ENCODE data around the gene CALN1. TPM values are rescaled to one million over a fixed set of nuclear protein-coding genes. Genes with fewer than 3 reads are reported as not detected.

CALN1 gene
- total RNA-seq, 1 donor from 2014 or later: not detected

DNA sequence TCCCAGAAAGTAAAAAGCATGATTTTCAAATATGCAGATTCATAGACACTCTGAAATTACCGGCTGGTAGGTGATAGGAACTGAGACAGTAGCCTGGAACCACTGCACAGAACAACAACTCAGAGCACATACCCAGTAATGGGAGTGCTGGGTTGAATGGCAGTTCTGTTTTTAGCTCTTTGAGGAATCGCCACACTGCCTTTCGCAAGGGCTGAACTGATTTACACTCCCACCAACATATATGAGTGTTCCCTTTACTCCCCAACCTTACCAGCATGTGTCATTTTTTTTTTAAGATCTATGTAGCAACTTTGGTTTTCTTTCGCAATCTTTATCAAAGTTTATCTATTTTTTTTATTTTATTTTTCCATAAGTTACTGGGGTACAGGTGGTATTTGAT is 358.8 kb downstream of the CALN1 start:
- Mint-ChIP-seq H3K36me3 (ENCODE audit: low read depth) (no peaks in the 10 kb centered on the region), H3K4me3 (ENCODE audit: low read depth) (no peak overlapping the region), H3K4me1 (ENCODE audit: low read depth) (no peaks in the 10 kb centered on the region), H3K27ac (no peak overlapping the region), H3K9me3 (peaks cover 39% of the 10 kb centered on the region), H3K27me3 (ENCODE audit: low read depth) (no peaks in the 10 kb centered on the region)
- no peak for DNase-seq (ENCODE audit: low spot score)
- intact Hi-C loops (cut with micrococcal nuclease): no loop called here

DNA sequence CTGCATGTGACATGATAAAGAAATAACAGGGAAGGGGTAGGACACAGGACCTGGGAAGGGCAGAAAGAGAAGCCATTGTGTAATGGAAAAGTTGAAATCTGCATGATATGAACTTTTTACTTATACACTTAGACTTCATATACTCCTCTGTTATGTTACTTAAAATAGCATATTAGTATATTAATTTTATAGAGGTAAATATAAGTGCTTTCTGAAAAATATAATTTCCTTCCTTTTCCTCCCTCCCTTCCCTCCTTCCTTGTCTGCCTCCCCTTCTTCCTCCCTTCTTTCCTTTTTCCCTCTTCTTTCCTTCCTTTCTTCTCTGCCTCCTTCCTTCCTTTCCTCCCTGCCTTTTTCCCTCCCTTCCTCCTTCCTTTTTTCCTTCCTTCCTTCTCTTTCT is 363.7 kb downstream of the CALN1 start:
- Mint-ChIP-seq H3K4me3 (ENCODE audit: low read depth) (no peak overlapping the region), H3K27ac (no peak overlapping the region), H3K36me3 (ENCODE audit: low read depth) (no peaks in the 10 kb centered on the region), H3K27me3 (ENCODE audit: low read depth) (no peaks in the 10 kb centered on the region), H3K9me3 (peaks cover 39% of the 10 kb centered on the region), H3K4me1 (ENCODE audit: low read depth) (no peaks in the 10 kb centered on the region)
- intact Hi-C loops (cut with micrococcal nuclease): no loop called here
- no peak for DNase-seq (ENCODE audit: low spot score)

DNA sequence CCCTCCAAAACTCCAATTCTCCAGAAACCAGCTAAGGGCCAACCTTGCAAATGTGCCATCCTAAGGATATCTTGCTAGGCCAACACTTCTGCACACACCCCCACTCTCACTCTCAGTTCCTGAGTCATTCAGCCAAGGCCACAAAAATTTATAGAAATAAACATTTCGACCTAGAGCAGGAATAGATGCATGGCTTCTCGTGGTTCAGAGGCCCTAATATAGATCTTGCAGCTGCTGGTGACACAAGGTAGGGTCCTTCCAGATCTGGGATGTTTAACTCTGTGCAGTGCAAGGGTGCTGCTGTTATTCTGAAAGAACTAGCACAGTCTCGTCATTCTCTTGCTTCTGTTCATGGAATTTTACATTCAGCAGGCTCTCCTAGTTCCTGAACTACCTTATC is 369.3 kb downstream of the CALN1 start:
- Mint-ChIP-seq H3K36me3 (ENCODE audit: low read depth) (no peaks in the 10 kb centered on the region), H3K4me3 (ENCODE audit: low read depth) (no peak overlapping the region), H3K27me3 (ENCODE audit: low read depth) (no peaks in the 10 kb centered on the region), H3K9me3 (peaks cover 30% of the 10 kb centered on the region), H3K4me1 (ENCODE audit: low read depth) (no peaks in the 10 kb centered on the region), H3K27ac (no peak overlapping the region)
- intact Hi-C loops (cut with micrococcal nuclease): no loop called here
- no peak for DNase-seq (ENCODE audit: low spot score)

DNA sequence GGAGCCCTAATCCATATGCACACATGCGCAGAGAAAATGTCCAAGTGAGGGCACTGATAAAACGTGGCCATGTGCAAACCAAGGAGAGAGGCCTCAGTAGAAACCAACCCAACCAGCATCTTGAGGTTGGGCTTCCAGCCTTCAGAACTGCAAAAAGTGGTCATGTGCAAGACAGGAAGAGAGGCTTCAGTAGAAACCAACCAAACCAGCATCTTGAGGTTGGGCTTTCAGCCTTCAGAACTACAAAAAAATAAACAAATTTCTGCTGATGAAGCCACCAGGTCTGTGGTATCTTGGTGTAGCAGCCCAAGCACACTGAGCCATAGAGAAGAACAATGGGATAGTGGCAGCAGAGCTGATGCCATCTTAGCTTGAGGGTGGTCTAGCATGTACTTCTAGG is 371.5 kb downstream of the CALN1 start:
- Mint-ChIP-seq H3K36me3 (ENCODE audit: low read depth) (no peaks in the 10 kb centered on the region), H3K27ac (no peak overlapping the region), H3K4me3 (ENCODE audit: low read depth) (no peak overlapping the region), H3K4me1 (ENCODE audit: low read depth) (no peaks in the 10 kb centered on the region), H3K9me3 (peaks cover 35% of the 10 kb centered on the region), H3K27me3 (ENCODE audit: low read depth) (no peaks in the 10 kb centered on the region)
- intact Hi-C loops (cut with micrococcal nuclease): no loop called here
- no peak for DNase-seq (ENCODE audit: low spot score)

DNA sequence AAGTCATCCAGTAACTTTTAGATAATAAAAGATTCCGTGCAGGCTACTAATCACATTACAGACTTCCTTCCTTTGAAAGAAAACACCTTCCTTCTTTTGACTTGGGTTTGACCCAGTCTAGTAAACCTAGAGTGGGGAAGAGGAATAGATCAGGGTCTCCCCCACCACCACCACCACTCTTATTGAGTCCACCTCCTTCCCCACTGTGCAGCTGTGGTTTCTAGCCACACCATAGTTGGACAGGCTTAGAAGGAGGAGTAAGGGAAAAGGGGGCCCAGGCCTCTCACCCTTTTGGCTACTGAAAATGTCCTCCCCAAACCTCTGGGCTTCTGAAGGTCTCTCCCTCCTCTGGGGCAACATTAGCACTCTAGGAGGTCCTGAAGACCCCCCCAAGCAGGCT is 372.7 kb downstream of the CALN1 start:
- H3K9me3 Mint-ChIP-seq: peaks cover 30% of the 10 kb centered on the region
- no peak for DNase-seq (ENCODE audit: low spot score)
- no peak overlapping the region for H3K4me3 Mint-ChIP-seq (ENCODE audit: low read depth)
- no peaks in the 10 kb centered on the region for H3K27me3 Mint-ChIP-seq (ENCODE audit: low read depth)
- no peak overlapping the region for H3K27ac Mint-ChIP-seq
- H3K4me1 Mint-ChIP-seq (ENCODE audit: low read depth): no peaks in the 10 kb centered on the region
- no peaks in the 10 kb centered on the region for H3K36me3 Mint-ChIP-seq (ENCODE audit: low read depth)
- intact Hi-C loops (cut with micrococcal nuclease): no loop called here

DNA sequence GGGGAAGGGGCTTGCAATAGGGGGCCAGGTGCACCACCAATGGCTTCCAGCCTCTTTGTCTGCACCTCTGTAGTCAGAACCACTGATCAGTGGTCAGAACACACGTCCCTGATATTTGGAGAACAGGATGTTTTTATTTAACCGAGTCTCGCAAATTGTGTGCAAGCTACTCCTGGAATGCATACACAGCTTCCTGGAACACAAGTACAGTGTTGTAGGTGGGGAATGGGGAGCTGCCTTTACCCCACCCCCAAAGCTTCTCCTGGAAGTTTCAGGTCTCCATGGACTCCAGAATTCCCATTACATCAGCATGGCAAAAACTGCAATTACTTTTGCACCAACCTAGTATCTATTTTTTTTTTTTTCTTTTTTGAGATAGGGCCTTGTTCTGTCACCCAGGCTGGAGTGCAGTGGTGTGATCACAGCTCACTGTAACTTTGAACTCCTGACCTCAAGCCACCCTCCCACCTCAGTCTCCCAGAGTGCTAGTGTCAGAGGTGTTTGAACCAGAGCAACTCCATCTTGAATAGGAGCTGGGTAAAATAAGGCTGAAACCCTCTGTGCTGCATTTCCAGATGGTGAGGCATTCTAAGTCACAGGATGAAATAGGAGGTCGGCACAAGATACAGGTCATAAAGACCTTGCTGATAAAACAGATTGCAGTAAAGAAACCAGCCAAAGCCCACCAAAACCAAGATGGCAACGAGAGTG is 374.0 kb downstream of the CALN1 start:
- H3K9me3 Mint-ChIP-seq: peaks cover 26% of the 10 kb centered on the region
- no peaks in the 10 kb centered on the region for H3K27me3 Mint-ChIP-seq (ENCODE audit: low read depth)
- H3K36me3 Mint-ChIP-seq (ENCODE audit: low read depth): no peaks in the 10 kb centered on the region
- no peak overlapping the region for H3K4me3 Mint-ChIP-seq (ENCODE audit: low read depth)
- no peak for DNase-seq (ENCODE audit: low spot score)
- H3K27ac Mint-ChIP-seq: no peak overlapping the region
- no peaks in the 10 kb centered on the region for H3K4me1 Mint-ChIP-seq (ENCODE audit: low read depth)
- intact Hi-C loops (cut with micrococcal nuclease): no loop called here

DNA sequence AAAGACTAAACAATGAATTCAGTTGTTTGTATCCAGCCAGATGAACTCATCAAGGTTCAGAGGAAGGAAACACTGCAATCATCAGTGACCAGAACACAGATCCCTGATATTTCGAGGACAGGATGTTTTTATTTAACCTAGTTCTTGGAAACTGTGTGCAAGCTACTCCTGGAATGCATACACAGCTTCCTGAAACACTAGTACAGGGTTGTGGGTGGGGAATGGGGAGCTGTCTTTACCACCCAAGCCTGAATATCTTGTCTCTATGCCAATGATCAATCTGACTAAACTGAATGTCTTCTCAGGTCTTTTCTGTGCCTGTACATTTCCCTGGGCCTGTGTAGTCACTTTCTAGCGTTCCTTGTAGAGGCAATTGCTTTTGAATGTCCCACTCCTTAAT is 374.6 kb downstream of the CALN1 start:
- intact Hi-C loops (cut with micrococcal nuclease): no loop called here
- no peaks in the 10 kb centered on the region for H3K4me1 Mint-ChIP-seq (ENCODE audit: low read depth)
- no peak overlapping the region for H3K4me3 Mint-ChIP-seq (ENCODE audit: low read depth)
- DNase-seq (ENCODE audit: low spot score): no peak
- no peak overlapping the region for H3K27ac Mint-ChIP-seq
- no peaks in the 10 kb centered on the region for H3K36me3 Mint-ChIP-seq (ENCODE audit: low read depth)
- H3K27me3 Mint-ChIP-seq (ENCODE audit: low read depth): no peaks in the 10 kb centered on the region
- H3K9me3 Mint-ChIP-seq: peaks cover 29% of the 10 kb centered on the region

DNA sequence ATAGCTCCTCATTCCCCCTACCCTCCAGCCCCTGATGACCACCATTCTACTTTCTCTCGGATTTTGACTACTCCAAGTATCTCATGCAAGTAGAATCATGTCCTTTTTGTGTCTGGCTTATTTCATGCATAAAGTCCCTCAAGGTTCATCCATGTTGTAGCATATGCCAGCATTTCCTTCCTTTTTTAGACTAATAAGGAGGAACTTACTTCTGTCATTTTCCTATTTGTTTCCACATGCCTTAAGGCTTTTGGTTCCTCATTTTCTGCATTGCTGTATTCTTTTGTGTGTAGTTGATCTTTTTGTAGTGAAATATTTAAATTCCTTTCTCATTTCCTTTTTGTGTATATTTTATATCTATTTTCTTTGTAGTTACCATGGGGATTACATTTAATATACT is 376.9 kb downstream of the CALN1 start:
- Mint-ChIP-seq H3K27ac (no peak overlapping the region), H3K27me3 (ENCODE audit: low read depth) (no peaks in the 10 kb centered on the region), H3K4me1 (ENCODE audit: low read depth) (no peaks in the 10 kb centered on the region), H3K36me3 (ENCODE audit: low read depth) (no peaks in the 10 kb centered on the region), H3K4me3 (ENCODE audit: low read depth) (no peak overlapping the region), H3K9me3 (peaks cover 36% of the 10 kb centered on the region)
- intact Hi-C loops (cut with micrococcal nuclease): no loop called here
- DNase-seq (ENCODE audit: low spot score): no peak

DNA sequence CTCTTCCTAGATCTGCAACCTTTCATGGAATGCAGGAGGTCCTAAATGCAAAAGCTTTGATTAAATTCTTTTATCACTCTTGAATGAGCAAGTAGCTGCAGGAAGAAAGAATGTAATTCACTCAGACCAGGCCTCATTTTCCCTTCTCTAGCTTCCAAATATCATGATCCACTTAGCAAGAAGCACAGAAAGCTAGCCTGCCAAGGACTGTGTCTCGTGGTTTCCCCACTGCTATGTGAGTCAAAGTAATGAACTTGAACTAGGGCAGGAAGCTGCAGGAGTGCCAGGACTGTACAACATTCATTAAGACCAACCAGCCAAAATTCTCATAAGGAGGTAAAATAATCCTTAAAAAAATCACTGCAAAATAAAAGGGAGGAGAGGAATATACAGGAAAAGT is 379.2 kb downstream of the CALN1 start:
- Mint-ChIP-seq H3K36me3 (ENCODE audit: low read depth) (no peaks in the 10 kb centered on the region), H3K4me3 (ENCODE audit: low read depth) (no peak overlapping the region), H3K4me1 (ENCODE audit: low read depth) (no peaks in the 10 kb centered on the region), H3K27me3 (ENCODE audit: low read depth) (no peaks in the 10 kb centered on the region), H3K9me3 (peaks cover 40% of the 10 kb centered on the region), H3K27ac (no peak overlapping the region)
- no peak for DNase-seq (ENCODE audit: low spot score)
- intact Hi-C loops (cut with micrococcal nuclease): no loop called here

DNA sequence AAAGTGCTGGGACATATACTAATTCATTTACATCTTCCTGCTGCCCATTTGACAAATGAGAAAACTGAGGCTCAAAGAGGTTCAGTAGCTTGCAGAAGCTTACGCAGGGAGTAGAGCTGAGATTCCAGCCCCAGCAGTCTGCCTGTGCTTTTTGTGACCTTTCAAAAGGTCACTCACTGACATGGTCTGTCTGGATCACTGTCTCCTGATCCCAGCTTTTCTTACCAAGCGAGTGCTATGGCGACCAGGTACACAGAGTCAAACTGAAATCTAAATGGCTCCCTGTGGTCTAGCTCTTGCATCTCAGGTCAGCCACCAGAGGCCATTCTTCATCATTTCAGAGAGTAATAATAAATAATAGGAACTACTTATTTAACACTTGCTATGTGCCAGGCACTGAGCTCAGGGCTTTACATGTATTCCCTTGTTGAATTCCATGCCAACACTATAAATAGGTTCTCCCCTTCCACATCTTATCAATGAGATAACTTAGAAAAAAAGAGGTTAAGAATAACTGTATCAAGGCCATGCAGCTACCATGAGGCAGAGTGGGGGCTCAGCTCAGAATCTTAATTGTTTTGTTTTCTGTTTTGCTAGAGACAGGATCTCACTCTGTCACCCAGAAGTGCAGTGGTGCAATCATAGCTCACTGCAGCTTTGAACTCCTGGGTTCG is 381.0 kb downstream of the CALN1 start:
- intact Hi-C loops (cut with micrococcal nuclease): no loop called here
- no peaks in the 10 kb centered on the region for H3K36me3 Mint-ChIP-seq (ENCODE audit: low read depth)
- H3K9me3 Mint-ChIP-seq: peaks cover 36% of the 10 kb centered on the region
- no peak overlapping the region for H3K27ac Mint-ChIP-seq
- no peaks in the 10 kb centered on the region for H3K27me3 Mint-ChIP-seq (ENCODE audit: low read depth)
- DNase-seq (ENCODE audit: low spot score): no peak
- no peaks in the 10 kb centered on the region for H3K4me1 Mint-ChIP-seq (ENCODE audit: low read depth)
- H3K4me3 Mint-ChIP-seq (ENCODE audit: low read depth): no peak overlapping the region

DNA sequence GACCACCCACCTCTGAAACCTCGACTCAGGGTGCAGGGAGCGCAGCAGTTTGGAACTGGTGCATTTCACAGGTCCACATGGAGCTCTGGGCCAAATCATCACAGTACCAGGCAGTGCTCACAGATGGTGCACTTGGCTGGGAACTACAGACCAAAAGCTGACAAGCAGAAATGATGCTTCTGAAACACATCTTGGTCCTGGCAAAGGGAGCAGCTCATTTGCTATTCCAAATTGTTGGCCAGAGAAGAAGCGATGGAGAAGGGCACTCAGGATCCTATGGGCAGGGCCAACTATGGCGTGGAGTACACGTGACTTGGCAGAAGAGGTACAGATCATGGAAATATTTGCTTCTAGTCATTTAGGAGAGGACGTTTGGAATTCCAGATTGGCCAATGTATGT is 383.9 kb downstream of the CALN1 start:
- intact Hi-C loops (cut with micrococcal nuclease): no loop called here
- Mint-ChIP-seq H3K9me3 (peaks cover 50% of the 10 kb centered on the region), H3K27ac (no peak overlapping the region), H3K4me3 (ENCODE audit: low read depth) (no peak overlapping the region), H3K36me3 (ENCODE audit: low read depth) (no peaks in the 10 kb centered on the region), H3K4me1 (ENCODE audit: low read depth) (no peaks in the 10 kb centered on the region), H3K27me3 (ENCODE audit: low read depth) (no peaks in the 10 kb centered on the region)
- no peak for DNase-seq (ENCODE audit: low spot score)

DNA sequence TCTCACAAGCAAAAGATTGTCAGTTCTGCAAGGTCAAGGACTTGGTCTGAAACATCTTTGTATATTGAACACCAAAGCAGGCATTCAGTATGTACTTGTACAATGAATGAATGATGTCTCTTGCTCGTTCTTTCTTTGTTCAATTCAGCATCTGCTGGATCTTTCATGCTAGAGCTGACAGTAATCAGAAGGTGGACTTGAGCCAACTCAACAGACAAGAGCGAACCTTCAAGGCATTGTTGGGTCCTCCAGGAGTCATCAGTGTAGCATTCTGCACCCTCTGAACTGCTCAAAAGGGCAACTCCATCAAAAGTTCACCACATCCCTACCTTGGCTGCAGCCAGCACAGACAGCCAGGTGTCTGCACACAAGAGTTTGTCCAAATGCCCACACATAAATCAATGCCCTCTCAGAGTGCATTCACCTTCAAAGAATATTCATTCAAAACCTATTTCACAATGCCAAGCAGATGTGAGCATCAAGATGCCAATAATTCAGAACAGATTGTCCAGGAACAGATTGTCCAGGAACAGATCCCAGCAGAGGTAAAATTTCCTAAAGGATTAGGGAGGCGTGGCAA is 386.7 kb downstream of the CALN1 start:
- no peaks in the 10 kb centered on the region for H3K36me3 Mint-ChIP-seq (ENCODE audit: low read depth)
- H3K9me3 Mint-ChIP-seq: peaks cover 47% of the 10 kb centered on the region
- H3K4me1 Mint-ChIP-seq (ENCODE audit: low read depth): no peaks in the 10 kb centered on the region
- intact Hi-C loops (cut with micrococcal nuclease): no loop called here
- H3K27ac Mint-ChIP-seq: no peak overlapping the region
- H3K27me3 Mint-ChIP-seq (ENCODE audit: low read depth): no peaks in the 10 kb centered on the region
- no peak overlapping the region for H3K4me3 Mint-ChIP-seq (ENCODE audit: low read depth)
- no peak for DNase-seq (ENCODE audit: low spot score)

DNA sequence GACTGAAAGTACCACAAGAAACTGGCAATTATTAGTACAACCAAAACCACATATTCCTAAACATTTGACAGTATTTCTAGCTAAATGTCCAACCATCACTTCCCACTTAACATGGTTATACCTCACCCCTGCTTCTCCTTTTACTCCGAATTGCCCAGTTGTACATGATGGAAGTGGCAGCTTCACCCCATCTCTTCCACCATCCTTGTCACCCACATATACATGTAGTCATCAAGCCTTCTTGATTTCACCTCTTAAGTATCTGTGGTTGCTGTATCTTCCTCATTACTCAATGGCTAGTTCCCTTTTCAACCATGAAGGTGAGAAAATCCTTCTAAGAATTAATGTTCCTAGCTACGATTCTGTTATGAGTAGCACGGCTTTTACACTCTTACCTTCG is 388.2 kb downstream of the CALN1 start:
- Mint-ChIP-seq H3K27me3 (ENCODE audit: low read depth) (no peaks in the 10 kb centered on the region), H3K4me3 (ENCODE audit: low read depth) (no peak overlapping the region), H3K27ac (no peak overlapping the region), H3K4me1 (ENCODE audit: low read depth) (no peaks in the 10 kb centered on the region), H3K36me3 (ENCODE audit: low read depth) (no peaks in the 10 kb centered on the region), H3K9me3 (peaks cover 58% of the 10 kb centered on the region)
- no peak for DNase-seq (ENCODE audit: low spot score)
- intact Hi-C loops (cut with micrococcal nuclease): no loop called here

All from activated T-helper 2 cell treated with anti-CD3 and anti-CD28 coated beads, Interferon-gamma antibody, Interleukin-2, Interleukin-4, amounts not matched to agents 10 μg/mL and 5 μg/mL and 100 μg/mL, durations not matched to agents 14 hours and 24 hours and 36 hours (primary cell).